Sigmoid colon (tissue), 4 donors: Measurements from ENCODE around the gene NRP1.

ENCODE experiments used
- EP300 ChIP-seq, 4 donors: sonication (generic); formaldehyde crosslinking; IDR thresholded peaks; one replicate each; pipeline ENCODE4 v1.6.1; 2017; ENCODE audit warnings: antibody characterized with exemption in 4 of 4
- TF ChIP-seq, protein P1 (sequence below), 4 experiments: fragments of 450-650 bp in 3 of 4; fragments of 200-600 bp in 1 of 4; IDR thresholded peaks; one replicate each; pipeline ENCODE4 v1.5.1; 2016 to 2019; ENCODE audit warnings: antibody characterized with exemption in 4 of 4, mild to moderate bottlenecking in 3 of 4, moderate library complexity in 2 of 4

DNA sequence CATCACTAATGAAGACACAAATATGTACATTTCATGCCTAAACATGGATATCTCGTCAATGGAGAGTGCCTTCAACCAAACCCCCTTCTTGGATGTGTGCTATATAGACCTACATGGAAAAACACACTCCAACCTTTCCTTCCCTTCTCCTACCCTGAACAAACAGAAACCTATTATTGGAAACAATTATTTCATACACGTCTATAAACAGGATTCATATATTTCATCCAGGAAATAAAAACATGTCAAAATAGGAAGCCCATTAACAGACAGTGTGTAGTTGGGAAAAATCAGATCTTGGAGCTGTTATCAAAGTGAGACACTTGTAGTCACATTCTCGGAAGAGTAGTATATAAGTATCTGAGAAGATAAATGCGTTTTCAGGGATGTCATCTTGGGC lies 81.1 kb downstream of the NRP1 start:
- TF ChIP-seq EP300 (IDR thresholded peaks at IDR 0.05): no peak
- TF ChIP-seq, protein P1, sequence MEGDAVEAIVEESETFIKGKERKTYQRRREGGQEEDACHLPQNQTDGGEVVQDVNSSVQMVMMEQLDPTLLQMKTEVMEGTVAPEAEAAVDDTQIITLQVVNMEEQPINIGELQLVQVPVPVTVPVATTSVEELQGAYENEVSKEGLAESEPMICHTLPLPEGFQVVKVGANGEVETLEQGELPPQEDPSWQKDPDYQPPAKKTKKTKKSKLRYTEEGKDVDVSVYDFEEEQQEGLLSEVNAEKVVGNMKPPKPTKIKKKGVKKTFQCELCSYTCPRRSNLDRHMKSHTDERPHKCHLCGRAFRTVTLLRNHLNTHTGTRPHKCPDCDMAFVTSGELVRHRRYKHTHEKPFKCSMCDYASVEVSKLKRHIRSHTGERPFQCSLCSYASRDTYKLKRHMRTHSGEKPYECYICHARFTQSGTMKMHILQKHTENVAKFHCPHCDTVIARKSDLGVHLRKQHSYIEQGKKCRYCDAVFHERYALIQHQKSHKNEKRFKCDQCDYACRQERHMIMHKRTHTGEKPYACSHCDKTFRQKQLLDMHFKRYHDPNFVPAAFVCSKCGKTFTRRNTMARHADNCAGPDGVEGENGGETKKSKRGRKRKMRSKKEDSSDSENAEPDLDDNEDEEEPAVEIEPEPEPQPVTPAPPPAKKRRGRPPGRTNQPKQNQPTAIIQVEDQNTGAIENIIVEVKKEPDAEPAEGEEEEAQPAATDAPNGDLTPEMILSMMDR (IDR thresholded peaks at IDR 0.05): no peak
